HepG2 (cell line): Measurements from ENCODE around the gene ELF2. TPM values are rescaled to one million over a fixed set of nuclear protein-coding genes. Genes with fewer than 3 reads are reported as not detected.

Source experiments
- ATM ChIP-seq: fragments of 450-650 bp; IDR thresholded peaks from 2 replicates; pipeline ENCODE4 v1.7.1; 2017; ENCODE audit warnings: mild to moderate bottlenecking, borderline replicate concordance
- GZF1 ChIP-seq: sonication (generic); formaldehyde crosslinking; IDR thresholded peaks from 2 replicates; pipeline ENCODE4 v1.5.1; 2020; ENCODE audit warnings: mild to moderate bottlenecking, missing genetic modification reagents
- HNRNPLL ChIP-seq: fragments of 200-400 bp; formaldehyde crosslinking; IDR thresholded peaks from 2 replicates; pipeline ENCODE4 v1.6.1; 2017; ENCODE audit warnings: mild to moderate bottlenecking, low read depth, low read length; ENCODE audit not compliant: poor library complexity, severe bottlenecking
- NBN ChIP-seq: fragments of 450-650 bp; conservative IDR thresholded peaks from 2 replicates; pipeline ENCODE4 v1.6.1; 2017
- PAX8 ChIP-seq: sonication (generic); formaldehyde crosslinking; IDR thresholded peaks from 2 replicates; pipeline ENCODE4 v1.8.0; 2022; ENCODE audit warnings: mild to moderate bottlenecking, missing genetic modification reagents, borderline replicate concordance
- PLRG1 ChIP-seq: fragments of 450-650 bp; conservative IDR thresholded peaks from 2 replicates; pipeline ENCODE4 v1.6.1; 2016
- ZNF136 ChIP-seq: sonication (generic); formaldehyde crosslinking; IDR thresholded peaks from 2 replicates; pipeline ENCODE4 v1.8.1; 2022; ENCODE audit warnings: low read depth, mild to moderate bottlenecking, moderate library complexity, missing genetic modification reagents
- ZNF558 ChIP-seq: sonication (generic); formaldehyde crosslinking; IDR thresholded peaks from 2 replicates; pipeline ENCODE4 v1.9.0; 2022; ENCODE audit warnings: mild to moderate bottlenecking, missing genetic modification reagents, borderline replicate concordance
- ZNF562 ChIP-seq: sonication (generic); formaldehyde crosslinking; IDR thresholded peaks from 2 replicates; pipeline ENCODE4 v1.8.0; 2022; ENCODE audit warnings: missing genetic modification reagents, borderline replicate concordance
- ZNF563 ChIP-seq: sonication (generic); formaldehyde crosslinking; IDR thresholded peaks from 2 replicates; pipeline ENCODE4 v1.8.0; 2022; ENCODE audit warnings: mild to moderate bottlenecking, moderate library complexity, missing genetic modification reagents
- ZNF7 ChIP-seq: IDR thresholded peaks from 2 replicates; pipeline ENCODE4 v1.6.1; 2016; ENCODE audit warnings: missing biosample characterization, missing genetic modification reagents
- ZNF792 ChIP-seq: IDR thresholded peaks from 2 replicates; pipeline ENCODE4 v1.6.1; 2016
- polyA plus RNA-seq, 8 experiments: library from polyadenylated mRNA; depleted of rRNA in 3 of 8; stranded (reverse) in 7 of 8; unstranded in 1 of 8; fragments of >200 nt; fragmentation: Illumina TruSeq in 4 of 8; extraction: Trizol in 4 of 8; gene quantifications; 2 replicates each; pipeline versions ENCODE4 v1.2.1 to v1.2.3, GENCODE V29; 2011 to 2016; ENCODE audit warnings: low read depth in 4 of 8, missing spikeins in 1 of 8, mixed read lengths in 1 of 8; ENCODE audit not compliant: insufficient read depth in 1 of 8
- total RNA-seq, 5 experiments: library from RNA; depleted of rRNA; stranded (reverse); fragments of >200 nt; fragmentation: Illumina TruSeq; extraction: Trizol; gene quantifications; 2 replicates each; pipeline ENCODE4 v1.2.3, GENCODE V29; 2016; ENCODE audit warnings: low read depth in 1 of 5
- TF ChIP-seq, protein P1 (sequence below): sonication (generic); formaldehyde crosslinking; IDR thresholded peaks from 2 replicates; pipeline ENCODE4 v1.9.0; 2022; ENCODE audit warnings: missing genetic modification reagents, mild to moderate bottlenecking, borderline replicate concordance
- TF ChIP-seq, protein P2 (sequence below): sonication (generic); formaldehyde crosslinking; IDR thresholded peaks from 2 replicates; pipeline ENCODE4 v1.8.0; 2022; ENCODE audit warnings: mild to moderate bottlenecking, missing genetic modification reagents, borderline replicate concordance
- TF ChIP-seq, protein P3 (sequence below): sonication (generic); formaldehyde crosslinking; IDR thresholded peaks from 2 replicates; pipeline ENCODE4 v1.4.0; 2020; ENCODE audit warnings: mild to moderate bottlenecking, missing genetic modification reagents, borderline replicate concordance
- TF ChIP-seq, protein P4 (sequence below): sonication (generic); formaldehyde crosslinking; IDR thresholded peaks from 2 replicates; pipeline ENCODE4 v1.5.0; 2020; ENCODE audit warnings: mild to moderate bottlenecking, missing genetic modification reagents

Gene ELF2
- total and polyA plus RNA-seq, 2 of the 13 experiments (the other 11 are each of a cell fraction or from before 2014, with no cell fraction given): 28.6 to 35.4 TPM

DNA sequence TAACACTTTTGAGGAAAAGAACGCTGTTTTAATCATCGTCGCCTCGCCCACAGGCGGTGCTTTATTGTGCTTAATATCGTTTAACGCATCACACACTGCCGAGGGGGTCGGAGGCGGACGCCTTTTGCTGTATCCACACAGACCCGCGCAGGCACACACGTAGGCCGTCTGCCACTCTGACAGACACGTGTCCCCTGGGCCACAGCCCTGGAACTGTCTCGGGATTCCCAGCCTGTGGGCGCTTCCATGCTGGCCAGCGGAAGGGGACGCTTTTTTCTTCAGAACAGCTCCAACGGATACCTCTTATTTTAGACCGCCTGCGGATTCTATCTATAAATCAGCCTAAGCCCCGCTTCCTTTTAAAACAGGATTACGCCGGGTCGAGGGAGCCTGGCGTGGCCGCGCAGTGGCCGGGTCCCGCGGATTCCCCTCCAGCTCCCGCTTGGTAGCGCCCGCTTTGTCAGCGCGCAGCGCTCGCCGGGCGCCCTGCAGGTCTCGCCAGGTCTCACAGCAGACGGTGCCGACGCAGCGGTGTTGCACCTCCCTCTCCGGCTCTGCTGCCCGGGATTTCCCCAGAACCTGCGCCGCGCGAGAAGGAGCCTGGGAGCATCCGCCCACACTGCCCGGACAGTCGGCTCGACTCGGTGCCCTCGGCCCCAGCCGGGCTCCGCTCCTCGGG lies 161.6 kb downstream of the ELF2 start, which contains the start of gene NOCT (continued):
- TF ChIP-seq, protein P1, sequence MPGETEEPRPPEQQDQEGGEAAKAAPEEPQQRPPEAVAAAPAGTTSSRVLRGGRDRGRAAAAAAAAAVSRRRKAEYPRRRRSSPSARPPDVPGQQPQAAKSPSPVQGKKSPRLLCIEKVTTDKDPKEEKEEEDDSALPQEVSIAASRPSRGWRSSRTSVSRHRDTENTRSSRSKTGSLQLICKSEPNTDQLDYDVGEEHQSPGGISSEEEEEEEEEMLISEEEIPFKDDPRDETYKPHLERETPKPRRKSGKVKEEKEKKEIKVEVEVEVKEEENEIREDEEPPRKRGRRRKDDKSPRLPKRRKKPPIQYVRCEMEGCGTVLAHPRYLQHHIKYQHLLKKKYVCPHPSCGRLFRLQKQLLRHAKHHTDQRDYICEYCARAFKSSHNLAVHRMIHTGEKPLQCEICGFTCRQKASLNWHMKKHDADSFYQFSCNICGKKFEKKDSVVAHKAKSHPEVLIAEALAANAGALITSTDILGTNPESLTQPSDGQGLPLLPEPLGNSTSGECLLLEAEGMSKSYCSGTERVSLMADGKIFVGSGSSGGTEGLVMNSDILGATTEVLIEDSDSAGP (CRISPR knock-in tag): peak; percentile 83
- TF ChIP-seq, protein P2, sequence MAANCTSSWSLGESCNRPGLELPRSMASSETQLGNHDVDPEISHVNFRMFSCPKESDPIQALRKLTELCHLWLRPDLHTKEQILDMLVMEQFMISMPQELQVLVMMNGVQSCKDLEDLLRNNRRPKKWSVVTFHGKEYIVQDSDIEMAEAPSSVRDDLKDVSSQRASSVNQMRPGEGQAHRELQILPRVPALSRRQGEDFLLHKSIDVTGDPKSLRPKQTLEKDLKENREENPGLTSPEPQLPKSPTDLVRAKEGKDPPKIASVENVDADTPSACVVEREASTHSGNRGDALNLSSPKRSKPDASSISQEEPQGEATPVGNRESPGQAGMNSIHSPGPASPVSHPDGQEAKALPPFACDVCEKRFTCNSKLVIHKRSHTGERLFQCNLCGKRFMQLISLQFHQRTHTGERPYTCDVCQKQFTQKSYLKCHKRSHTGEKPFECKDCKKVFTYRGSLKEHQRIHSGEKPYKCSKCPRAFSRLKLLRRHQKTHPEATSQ: no peak; the same call in 1 of the 2 replicates
- TF ChIP-seq ATM: no peak
- no peak for TF ChIP-seq ZNF7 (CRISPR knock-in tag)
- TF ChIP-seq ZNF558 (CRISPR knock-in tag): peak; percentile 28; the same call in 1 of the 2 replicates
- no peak for TF ChIP-seq NBN
- no peak for TF ChIP-seq PLRG1
- TF ChIP-seq, protein P3, sequence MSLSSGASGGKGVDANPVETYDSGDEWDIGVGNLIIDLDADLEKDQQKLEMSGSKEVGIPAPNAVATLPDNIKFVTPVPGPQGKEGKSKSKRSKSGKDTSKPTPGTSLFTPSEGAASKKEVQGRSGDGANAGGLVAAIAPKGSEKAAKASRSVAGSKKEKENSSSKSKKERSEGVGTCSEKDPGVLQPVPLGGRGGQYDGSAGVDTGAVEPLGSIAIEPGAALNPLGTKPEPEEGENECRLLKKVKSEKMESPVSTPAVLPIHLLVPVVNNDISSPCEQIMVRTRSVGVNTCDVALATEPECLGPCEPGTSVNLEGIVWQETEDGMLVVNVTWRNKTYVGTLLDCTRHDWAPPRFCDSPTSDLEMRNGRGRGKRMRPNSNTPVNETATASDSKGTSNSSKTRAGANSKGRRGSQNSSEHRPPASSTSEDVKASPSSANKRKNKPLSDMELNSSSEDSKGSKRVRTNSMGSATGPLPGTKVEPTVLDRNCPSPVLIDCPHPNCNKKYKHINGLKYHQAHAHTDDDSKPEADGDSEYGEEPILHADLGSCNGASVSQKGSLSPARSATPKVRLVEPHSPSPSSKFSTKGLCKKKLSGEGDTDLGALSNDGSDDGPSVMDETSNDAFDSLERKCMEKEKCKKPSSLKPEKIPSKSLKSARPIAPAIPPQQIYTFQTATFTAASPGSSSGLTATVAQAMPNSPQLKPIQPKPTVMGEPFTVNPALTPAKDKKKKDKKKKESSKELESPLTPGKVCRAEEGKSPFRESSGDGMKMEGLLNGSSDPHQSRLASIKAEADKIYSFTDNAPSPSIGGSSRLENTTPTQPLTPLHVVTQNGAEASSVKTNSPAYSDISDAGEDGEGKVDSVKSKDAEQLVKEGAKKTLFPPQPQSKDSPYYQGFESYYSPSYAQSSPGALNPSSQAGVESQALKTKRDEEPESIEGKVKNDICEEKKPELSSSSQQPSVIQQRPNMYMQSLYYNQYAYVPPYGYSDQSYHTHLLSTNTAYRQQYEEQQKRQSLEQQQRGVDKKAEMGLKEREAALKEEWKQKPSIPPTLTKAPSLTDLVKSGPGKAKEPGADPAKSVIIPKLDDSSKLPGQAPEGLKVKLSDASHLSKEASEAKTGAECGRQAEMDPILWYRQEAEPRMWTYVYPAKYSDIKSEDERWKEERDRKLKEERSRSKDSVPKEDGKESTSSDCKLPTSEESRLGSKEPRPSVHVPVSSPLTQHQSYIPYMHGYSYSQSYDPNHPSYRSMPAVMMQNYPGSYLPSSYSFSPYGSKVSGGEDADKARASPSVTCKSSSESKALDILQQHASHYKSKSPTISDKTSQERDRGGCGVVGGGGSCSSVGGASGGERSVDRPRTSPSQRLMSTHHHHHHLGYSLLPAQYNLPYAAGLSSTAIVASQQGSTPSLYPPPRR (CRISPR knock-in tag): peak; percentile 58; the same call in 1 of the 2 replicates
- TF ChIP-seq PAX8 (CRISPR knock-in tag): no peak
- TF ChIP-seq ZNF563 (CRISPR knock-in tag): peak; percentile 82; the same call in 1 of the 2 replicates
- peak; percentile 68; the same call in 1 of the 2 replicates for TF ChIP-seq ZNF792
- peak; percentile 74 for TF ChIP-seq HNRNPLL
- no peak for TF ChIP-seq ZNF136 (CRISPR knock-in tag)
- TF ChIP-seq, protein P4, sequence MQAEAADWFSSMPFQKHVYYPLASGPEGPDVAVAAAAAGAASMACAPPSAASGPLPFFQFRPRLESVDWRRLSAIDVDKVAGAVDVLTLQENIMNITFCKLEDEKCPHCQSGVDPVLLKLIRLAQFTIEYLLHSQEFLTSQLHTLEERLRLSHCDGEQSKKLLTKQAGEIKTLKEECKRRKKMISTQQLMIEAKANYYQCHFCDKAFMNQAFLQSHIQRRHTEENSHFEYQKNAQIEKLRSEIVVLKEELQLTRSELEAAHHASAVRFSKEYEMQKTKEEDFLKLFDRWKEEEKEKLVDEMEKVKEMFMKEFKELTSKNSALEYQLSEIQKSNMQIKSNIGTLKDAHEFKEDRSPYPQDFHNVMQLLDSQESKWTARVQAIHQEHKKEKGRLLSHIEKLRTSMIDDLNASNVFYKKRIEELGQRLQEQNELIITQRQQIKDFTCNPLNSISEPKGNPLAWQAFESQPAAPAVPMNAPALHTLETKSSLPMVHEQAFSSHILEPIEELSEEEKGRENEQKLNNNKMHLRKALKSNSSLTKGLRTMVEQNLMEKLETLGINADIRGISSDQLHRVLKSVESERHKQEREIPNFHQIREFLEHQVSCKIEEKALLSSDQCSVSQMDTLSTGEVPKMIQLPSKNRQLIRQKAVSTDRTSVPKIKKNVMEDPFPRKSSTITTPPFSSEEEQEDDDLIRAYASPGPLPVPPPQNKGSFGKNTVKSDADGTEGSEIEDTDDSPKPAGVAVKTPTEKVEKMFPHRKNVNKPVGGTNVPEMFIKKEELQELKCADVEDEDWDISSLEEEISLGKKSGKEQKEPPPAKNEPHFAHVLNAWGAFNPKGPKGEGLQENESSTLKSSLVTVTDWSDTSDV (CRISPR knock-in tag): 0 out of 2 replicates have a peak, but pooled peaks have one; percentile 58
- TF ChIP-seq ZNF562: no peak
- peak; percentile 33; the same call in 1 of the 2 replicates for TF ChIP-seq GZF1
